HepG2 (cell line): ENCODE results near the gene VAMP8. TPM values are rescaled to one million over a fixed set of nuclear protein-coding genes. Genes with fewer than 3 reads are reported as not detected.
A peak's percentile ranks its signal among the peaks of the same experiment; 100 is the strongest.

Experiments
- ASH2L ChIP-seq: fragments of 300-600, 200-600 bp; sonication (generic); IDR thresholded peaks from 2 replicates; pipeline ENCODE4 v1.7.0; 2017; ENCODE audit warnings: low read depth, mild to moderate bottlenecking, moderate library complexity, mixed read lengths, low read length; ENCODE audit not compliant: insufficient read length
- BRD4 ChIP-seq: sonication (generic); formaldehyde crosslinking; IDR thresholded peaks from 2 replicates; pipeline ENCODE4 v1.4.0; 2020; ENCODE audit warnings: missing genetic modification reagents
- FOXP1 ChIP-seq, 2 experiments: fragments of 450-650 bp in 1 of 2; IDR thresholded peaks; 2 replicates each; pipeline ENCODE4 v1.6.1; 2017 to 2018; ENCODE audit warnings: antibody characterized with exemption in 1 of 2
- HNRNPK ChIP-seq: fragments of 200-400 bp; formaldehyde crosslinking; IDR thresholded peaks from 2 replicates; pipeline ENCODE4 v1.6.1; 2018; ENCODE audit warnings: low read length, low read depth, moderate library complexity, mild to moderate bottlenecking; ENCODE audit not compliant: poor library complexity, severe bottlenecking
- HOXA7 ChIP-seq: sonication (generic); formaldehyde crosslinking; IDR thresholded peaks from 2 replicates; pipeline ENCODE4 v1.8.1; 2022; ENCODE audit warnings: mild to moderate bottlenecking, missing genetic modification reagents, moderate library complexity
- KDM5A ChIP-seq: fragments of 200-600 bp; sonication (generic); IDR thresholded peaks from 2 replicates; pipeline ENCODE4 v1.7.0; 2018; ENCODE audit warnings: antibody characterized with exemption, mild to moderate bottlenecking, low read length, borderline replicate concordance
- KDM5B ChIP-seq: sonication (generic); formaldehyde crosslinking; IDR thresholded peaks from 2 replicates; pipeline ENCODE4 v1.4.0; 2020; ENCODE audit warnings: missing genetic modification reagents, mild to moderate bottlenecking, borderline replicate concordance
- LCORL ChIP-seq, 2 experiments: fragments of 450-650 bp in 1 of 2; sonication (generic) in 1 of 2; formaldehyde crosslinking in 1 of 2; IDR thresholded peaks; 2 replicates each; pipeline versions ENCODE4 v1.5.0 to v1.6.1; 2017 to 2020; ENCODE audit warnings: antibody characterized with exemption in 1 of 2, missing genetic modification reagents in 1 of 2
- MIER3 ChIP-seq: IDR thresholded peaks from 2 replicates; pipeline ENCODE4 v1.6.1; 2016; ENCODE audit warnings: missing compliant biosample characterization, borderline replicate concordance
- MLLT10 ChIP-seq: sonication (generic); formaldehyde crosslinking; IDR thresholded peaks from 2 replicates; pipeline ENCODE4 v1.4.0; 2020; ENCODE audit warnings: missing genetic modification reagents
- RBM39 ChIP-seq: fragments of 200-400 bp; formaldehyde crosslinking; IDR thresholded peaks from one replicate; pipeline ENCODE4 v1.6.1; 2018; ENCODE audit warnings: antibody characterized with exemption, mild to moderate bottlenecking, low read depth, low read length; ENCODE audit not compliant: poor library complexity, severe bottlenecking
- ZNF557 ChIP-seq: sonication (generic); formaldehyde crosslinking; IDR thresholded peaks from 2 replicates; pipeline ENCODE4 v1.4.0; 2020; ENCODE audit warnings: missing genetic modification reagents
- ZNF7 ChIP-seq: IDR thresholded peaks from 2 replicates; pipeline ENCODE4 v1.6.1; 2016; ENCODE audit warnings: missing biosample characterization, missing genetic modification reagents
- ZNF761 ChIP-seq: sonication (generic); formaldehyde crosslinking; conservative IDR thresholded peaks from 2 replicates; pipeline ENCODE4 v1.4.0; 2020; ENCODE audit warnings: mild to moderate bottlenecking, missing genetic modification reagents
- ZNF878 ChIP-seq: sonication (generic); formaldehyde crosslinking; IDR thresholded peaks from 2 replicates; pipeline ENCODE4 v1.8.1; 2023; ENCODE audit warnings: mild to moderate bottlenecking, missing genetic modification reagents, moderate library complexity
- polyA plus RNA-seq, 8 experiments: library from polyadenylated mRNA; depleted of rRNA in 3 of 8; stranded (reverse) in 7 of 8; unstranded in 1 of 8; fragments of >200 nt; fragmentation: Illumina TruSeq in 4 of 8; extraction: Trizol in 4 of 8; gene quantifications; 2 replicates each; pipeline versions ENCODE4 v1.2.1 to v1.2.3, GENCODE V29; 2011 to 2016; ENCODE audit warnings: low read depth in 4 of 8, missing spikeins in 1 of 8, mixed read lengths in 1 of 8; ENCODE audit not compliant: insufficient read depth in 1 of 8
- total RNA-seq, 5 experiments: library from RNA; depleted of rRNA; stranded (reverse); fragments of >200 nt; fragmentation: Illumina TruSeq; extraction: Trizol; gene quantifications; 2 replicates each; pipeline ENCODE4 v1.2.3, GENCODE V29; 2016; ENCODE audit warnings: low read depth in 1 of 5
- TF ChIP-seq, protein P1 (sequence below): sonication (generic); formaldehyde crosslinking; conservative IDR thresholded peaks from 2 replicates; pipeline ENCODE4 v1.4.0; 2020; ENCODE audit warnings: missing genetic modification reagents
- TF ChIP-seq, protein P2 (sequence below): sonication (generic); formaldehyde crosslinking; IDR thresholded peaks from 2 replicates; pipeline ENCODE4 v1.8.1; 2022; ENCODE audit warnings: low read depth, mild to moderate bottlenecking, missing genetic modification reagents
- TF ChIP-seq, protein P3 (sequence below): IDR thresholded peaks from 2 replicates; pipeline ENCODE4 v1.6.1; 2016; ENCODE audit warnings: control low read depth
- TF ChIP-seq, protein P4 (sequence below): sonication (generic); formaldehyde crosslinking; IDR thresholded peaks from 2 replicates; pipeline ENCODE4 v1.4.0; 2020; ENCODE audit warnings: missing genetic modification reagents
- TF ChIP-seq, protein P5 (sequence below): sonication (generic); formaldehyde crosslinking; IDR thresholded peaks from 2 replicates; pipeline ENCODE4 v1.5.1; 2020; ENCODE audit warnings: missing genetic modification reagents, mild to moderate bottlenecking, borderline replicate concordance

Gene VAMP8
- total and polyA plus RNA-seq, 2 of the 13 experiments (the other 11 are each of a cell fraction or from before 2014, with no cell fraction given) = 83.3 to 157 TPM

DNA sequence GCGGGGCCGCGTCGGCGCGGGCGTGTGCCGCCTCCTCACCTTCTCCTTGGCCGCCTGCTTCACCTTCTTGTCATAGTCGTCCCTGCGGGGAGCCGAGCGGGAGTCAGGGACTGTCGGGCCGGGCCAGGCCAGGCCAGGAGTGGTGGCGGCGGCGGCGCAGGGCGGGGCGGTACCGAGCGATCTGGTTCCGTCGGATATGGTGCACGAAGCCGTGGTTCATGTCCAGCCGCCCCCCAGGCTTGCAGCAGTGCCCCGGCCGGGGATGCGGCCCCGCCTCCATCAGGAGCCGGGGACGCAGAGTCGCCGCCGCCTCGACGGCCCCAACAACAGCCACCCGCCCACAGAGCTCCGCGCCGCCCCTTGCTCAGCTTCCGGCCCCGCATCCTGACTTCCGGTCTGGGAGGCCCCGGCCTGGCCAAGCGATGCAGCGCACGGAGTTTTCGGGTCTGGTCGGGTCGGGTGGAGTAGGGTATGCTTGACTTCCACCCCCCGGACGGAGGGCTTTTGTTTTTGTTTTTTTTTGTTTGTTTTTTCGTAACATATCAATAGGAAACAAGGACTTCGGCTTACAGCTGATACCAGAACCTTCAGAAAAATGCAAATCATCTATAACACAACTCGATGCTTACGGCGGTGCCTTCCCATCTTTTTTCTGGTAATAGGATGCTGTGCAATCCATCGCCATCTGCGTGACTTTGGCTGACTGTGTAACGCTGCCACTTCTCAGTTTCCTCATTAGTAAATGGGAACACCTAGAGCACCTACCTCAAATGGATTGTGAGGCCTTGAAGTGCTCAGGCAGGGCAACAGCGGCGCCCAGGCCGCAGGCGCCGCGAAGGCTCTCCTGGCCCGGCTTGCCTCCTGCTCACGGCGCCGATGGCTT lies 34.6 kb downstream of the VAMP8 start, which contains the start of gene C2orf68 (continued):
- TF ChIP-seq HNRNPK = peak; percentile 67
- peak; percentile 74; the same call in 1 of the 2 replicates for TF ChIP-seq BRD4 (CRISPR knock-in tag)
- TF ChIP-seq, protein P1, sequence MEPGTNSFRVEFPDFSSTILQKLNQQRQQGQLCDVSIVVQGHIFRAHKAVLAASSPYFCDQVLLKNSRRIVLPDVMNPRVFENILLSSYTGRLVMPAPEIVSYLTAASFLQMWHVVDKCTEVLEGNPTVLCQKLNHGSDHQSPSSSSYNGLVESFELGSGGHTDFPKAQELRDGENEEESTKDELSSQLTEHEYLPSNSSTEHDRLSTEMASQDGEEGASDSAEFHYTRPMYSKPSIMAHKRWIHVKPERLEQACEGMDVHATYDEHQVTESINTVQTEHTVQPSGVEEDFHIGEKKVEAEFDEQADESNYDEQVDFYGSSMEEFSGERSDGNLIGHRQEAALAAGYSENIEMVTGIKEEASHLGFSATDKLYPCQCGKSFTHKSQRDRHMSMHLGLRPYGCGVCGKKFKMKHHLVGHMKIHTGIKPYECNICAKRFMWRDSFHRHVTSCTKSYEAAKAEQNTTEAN = 0 out of 2 replicates have a peak, but pooled peaks have one; percentile 70
- no peak; the same call in 1 of the 2 replicates for TF ChIP-seq KDM5A
- no peak for TF ChIP-seq ZNF878 (CRISPR knock-in tag)
- TF ChIP-seq, protein P2, sequence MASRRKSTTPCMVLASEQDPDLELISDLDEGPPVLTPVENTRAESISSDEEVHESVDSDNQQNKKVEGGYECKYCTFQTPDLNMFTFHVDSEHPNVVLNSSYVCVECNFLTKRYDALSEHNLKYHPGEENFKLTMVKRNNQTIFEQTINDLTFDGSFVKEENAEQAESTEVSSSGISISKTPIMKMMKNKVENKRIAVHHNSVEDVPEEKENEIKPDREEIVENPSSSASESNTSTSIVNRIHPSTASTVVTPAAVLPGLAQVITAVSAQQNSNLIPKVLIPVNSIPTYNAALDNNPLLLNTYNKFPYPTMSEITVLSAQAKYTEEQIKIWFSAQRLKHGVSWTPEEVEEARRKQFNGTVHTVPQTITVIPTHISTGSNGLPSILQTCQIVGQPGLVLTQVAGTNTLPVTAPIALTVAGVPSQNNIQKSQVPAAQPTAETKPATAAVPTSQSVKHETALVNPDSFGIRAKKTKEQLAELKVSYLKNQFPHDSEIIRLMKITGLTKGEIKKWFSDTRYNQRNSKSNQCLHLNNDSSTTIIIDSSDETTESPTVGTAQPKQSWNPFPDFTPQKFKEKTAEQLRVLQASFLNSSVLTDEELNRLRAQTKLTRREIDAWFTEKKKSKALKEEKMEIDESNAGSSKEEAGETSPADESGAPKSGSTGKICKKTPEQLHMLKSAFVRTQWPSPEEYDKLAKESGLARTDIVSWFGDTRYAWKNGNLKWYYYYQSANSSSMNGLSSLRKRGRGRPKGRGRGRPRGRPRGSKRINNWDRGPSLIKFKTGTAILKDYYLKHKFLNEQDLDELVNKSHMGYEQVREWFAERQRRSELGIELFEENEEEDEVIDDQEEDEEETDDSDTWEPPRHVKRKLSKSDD (CRISPR knock-in tag) = no peak; the same call in 1 of the 2 replicates
- TF ChIP-seq ASH2L = peak; percentile 98
- TF ChIP-seq, protein P3, sequence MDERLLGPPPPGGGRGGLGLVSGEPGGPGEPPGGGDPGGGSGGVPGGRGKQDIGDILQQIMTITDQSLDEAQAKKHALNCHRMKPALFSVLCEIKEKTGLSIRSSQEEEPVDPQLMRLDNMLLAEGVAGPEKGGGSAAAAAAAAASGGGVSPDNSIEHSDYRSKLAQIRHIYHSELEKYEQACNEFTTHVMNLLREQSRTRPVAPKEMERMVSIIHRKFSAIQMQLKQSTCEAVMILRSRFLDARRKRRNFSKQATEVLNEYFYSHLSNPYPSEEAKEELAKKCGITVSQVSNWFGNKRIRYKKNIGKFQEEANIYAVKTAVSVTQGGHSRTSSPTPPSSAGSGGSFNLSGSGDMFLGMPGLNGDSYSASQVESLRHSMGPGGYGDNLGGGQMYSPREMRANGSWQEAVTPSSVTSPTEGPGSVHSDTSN (CRISPR knock-in tag) = no peak
- no peak; the same call in 1 of the 2 replicates for TF ChIP-seq ZNF761 (CRISPR knock-in tag)
- no peak for TF ChIP-seq MLLT10 (CRISPR knock-in tag)
- TF ChIP-seq, protein P4, sequence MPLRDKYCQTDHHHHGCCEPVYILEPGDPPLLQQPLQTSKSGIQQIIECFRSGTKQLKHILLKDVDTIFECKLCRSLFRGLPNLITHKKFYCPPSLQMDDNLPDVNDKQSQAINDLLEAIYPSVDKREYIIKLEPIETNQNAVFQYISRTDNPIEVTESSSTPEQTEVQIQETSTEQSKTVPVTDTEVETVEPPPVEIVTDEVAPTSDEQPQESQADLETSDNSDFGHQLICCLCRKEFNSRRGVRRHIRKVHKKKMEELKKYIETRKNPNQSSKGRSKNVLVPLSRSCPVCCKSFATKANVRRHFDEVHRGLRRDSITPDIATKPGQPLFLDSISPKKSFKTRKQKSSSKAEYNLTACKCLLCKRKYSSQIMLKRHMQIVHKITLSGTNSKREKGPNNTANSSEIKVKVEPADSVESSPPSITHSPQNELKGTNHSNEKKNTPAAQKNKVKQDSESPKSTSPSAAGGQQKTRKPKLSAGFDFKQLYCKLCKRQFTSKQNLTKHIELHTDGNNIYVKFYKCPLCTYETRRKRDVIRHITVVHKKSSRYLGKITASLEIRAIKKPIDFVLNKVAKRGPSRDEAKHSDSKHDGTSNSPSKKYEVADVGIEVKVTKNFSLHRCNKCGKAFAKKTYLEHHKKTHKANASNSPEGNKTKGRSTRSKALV (CRISPR knock-in tag) = no peak
- TF ChIP-seq ZNF7 = no peak
- TF ChIP-seq RBM39 = peak; percentile 45
- TF ChIP-seq LCORL (IDR thresholded peaks at IDR 0.05) = no peak
- TF ChIP-seq LCORL (CRISPR knock-in tag; IDR thresholded peaks at IDR 0.05) = no peak; the same call in 1 of the 2 replicates
- TF ChIP-seq, protein P5, sequence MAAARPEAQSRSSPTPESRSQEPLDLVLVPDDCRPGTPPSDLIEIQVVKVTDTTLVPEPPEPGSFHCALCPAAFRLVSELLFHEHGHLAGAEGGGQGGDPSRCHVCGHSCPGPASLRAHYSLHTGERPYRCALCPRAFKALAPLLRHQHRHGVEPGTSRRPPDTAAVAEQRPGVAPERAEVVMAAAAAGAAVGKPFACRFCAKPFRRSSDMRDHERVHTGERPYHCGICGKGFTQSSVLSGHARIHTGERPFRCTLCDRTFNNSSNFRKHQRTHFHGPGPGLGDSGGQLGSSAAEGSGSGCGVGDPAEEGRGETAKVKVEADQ (CRISPR knock-in tag) = no peak
- TF ChIP-seq ZNF557 (CRISPR knock-in tag) = 0 out of 2 replicates have a peak, but pooled peaks have one; percentile 59
- TF ChIP-seq MIER3 (CRISPR knock-in tag) = no peak
- no peak for TF ChIP-seq HOXA7 (CRISPR knock-in tag)
- no peak for TF ChIP-seq FOXP1 (IDR thresholded peaks at IDR 0.05)
- no peak for TF ChIP-seq FOXP1 (CRISPR knock-in tag; IDR thresholded peaks at IDR 0.05)
- peak; percentile 97 for TF ChIP-seq KDM5B
